NCI-H2081 (cell line): Measurements from ENCODE around the gene PTK6.
"Not testable (repeated sequence)": the region's sequence is repeated elsewhere in the genome, so short reads cannot be mapped to it uniquely, and the experiment has no call there.

ENCODE experiments used
- DNase-seq, 2 experiments: peaks; one replicate each; lab custom pipeline; 2025; lab: John Stamatoyannopoulos, UW

The PTK6 gene

DNA sequence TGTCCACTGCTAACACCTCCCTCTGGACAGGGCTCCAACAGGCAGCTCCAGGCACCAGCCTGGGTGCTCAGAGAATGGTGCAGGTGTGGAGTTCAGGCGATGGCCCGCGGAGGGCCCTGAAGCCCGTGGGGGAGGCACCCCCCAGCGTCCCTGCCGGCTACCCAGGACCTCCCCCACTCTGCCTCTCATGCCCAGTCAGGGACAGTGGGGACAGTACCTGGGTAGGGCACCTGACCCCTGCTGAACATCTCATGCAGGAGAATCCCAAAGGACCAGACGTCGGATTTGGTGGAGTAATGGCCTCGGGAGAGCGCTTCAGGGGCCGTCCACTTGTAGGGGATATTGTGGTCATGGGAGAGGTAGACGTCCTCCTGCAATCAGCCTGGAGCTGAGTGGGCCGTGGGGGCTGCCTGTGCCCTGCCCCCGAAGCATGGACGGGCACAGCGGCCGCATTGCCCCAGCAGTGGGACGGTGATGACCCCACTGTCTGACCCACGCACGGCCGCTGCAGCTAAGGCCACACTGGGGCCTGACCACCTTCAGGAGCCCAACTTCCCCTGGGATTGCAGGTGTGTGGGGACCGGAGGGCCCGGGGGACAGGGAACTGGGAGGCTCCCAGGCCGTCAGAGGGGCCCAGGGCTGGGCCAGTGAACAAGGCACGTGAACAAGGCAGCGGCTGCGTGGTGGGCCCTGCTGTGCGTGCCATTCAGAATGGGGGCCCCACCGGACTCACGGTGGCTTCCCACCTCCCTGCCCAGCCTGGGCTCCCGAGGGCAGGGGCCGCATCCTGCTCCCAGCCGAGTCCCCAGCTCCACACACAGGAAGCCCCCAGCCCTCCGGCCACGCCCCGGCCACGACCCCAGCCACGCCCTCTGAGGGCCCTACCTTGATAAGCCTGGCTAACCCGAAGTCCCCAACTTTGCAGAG, 7.1 kb downstream of the PTK6 start:
- no peak for DNase-seq

DNA sequence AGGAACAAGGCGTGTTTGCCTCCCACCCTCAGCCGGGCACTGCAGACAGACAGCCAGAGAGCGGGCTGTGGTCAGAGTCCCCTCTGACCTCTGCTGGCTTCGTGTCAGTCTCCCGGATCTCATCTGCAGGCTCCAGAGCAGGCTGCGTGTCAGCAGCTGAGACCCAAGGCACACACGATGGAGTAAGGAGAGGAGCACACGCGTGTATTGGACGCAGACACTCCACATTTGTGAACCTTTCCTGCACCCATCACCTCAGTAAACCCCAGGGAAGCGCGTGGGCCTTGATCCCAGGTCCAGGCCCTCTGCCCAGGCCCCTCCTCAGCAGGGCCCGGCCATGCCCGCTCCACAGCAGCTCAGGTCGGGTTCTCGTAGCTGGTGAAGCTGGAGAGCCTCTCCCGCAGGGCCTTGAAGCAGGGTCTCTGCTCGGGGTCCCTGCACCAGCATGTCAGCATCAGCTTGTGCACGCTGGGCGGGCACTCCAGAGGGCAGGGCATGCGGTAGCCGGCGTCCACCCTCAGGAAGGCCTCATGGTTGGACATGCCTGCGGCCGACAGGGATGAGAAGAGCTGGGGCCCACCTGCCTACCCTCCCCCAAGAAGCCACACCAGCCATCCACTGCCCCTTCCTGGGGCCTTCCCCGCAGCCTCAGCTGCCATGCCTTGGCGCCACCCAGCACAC, 7.9 kb downstream of the PTK6 start:
- no peak for DNase-seq

GRCh38 chr20:63527184-63527583, 10.0 kb downstream of the PTK6 start:
- no peak for DNase-seq

GRCh38 chr20:63525971-63526370, 11.2 kb downstream of the PTK6 start:
- no peak for DNase-seq

DNA sequence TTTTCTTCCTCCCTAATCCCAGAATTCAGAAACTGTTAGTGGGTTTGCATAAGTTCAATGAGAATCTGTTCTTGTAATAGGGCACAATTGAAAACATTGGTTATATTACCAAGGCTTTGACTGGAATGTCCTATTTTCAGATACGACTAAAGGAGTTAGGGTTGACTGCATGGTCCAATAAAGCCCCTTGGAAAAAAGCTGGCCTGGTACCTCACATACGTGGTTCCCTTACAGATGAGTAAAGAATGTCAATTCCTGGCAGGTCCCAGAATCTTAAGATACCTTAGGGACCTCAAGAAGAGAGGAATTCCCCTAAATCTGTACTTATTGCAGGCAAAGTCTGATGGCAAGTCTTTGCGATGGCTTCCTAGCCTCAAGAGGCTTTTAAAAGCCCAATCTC, 12.0 kb downstream of the PTK6 start:
- no peak for DNase-seq

GRCh38 chr20:63522981-63523611, 14.1 kb downstream of the PTK6 start:
- no peak for DNase-seq

- DNase-seq, result no peak
Observed at GRCh38 chr20:63522091-63522868, 14.9 kb downstream of the PTK6 start.

DNA sequence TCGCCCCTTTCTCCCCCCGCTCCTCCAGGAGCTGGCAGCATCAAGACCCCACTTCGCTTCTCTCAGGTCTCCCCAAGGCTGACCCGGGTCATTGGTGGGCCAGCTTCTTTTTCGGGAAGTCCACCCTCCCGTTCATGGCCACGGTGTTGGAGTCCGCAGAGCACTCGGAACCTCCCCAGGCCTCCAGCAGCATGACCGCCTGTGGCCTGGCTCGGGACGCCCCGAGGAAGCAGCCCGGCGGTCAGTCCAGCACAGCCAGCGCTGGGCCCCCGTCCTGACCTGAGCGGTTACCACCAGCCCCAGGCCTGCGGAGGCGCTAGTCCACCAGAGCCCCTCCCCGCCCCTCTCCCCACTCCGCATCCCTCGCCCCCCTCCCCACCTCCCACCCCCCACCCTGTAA, 15.6 kb downstream of the PTK6 start:
- DNase-seq, result no peak

GRCh38 chr20:63520934-63521601, 16.1 kb downstream of the PTK6 start:
- DNase-seq, result peak; percentile 46 to 49

DNA sequence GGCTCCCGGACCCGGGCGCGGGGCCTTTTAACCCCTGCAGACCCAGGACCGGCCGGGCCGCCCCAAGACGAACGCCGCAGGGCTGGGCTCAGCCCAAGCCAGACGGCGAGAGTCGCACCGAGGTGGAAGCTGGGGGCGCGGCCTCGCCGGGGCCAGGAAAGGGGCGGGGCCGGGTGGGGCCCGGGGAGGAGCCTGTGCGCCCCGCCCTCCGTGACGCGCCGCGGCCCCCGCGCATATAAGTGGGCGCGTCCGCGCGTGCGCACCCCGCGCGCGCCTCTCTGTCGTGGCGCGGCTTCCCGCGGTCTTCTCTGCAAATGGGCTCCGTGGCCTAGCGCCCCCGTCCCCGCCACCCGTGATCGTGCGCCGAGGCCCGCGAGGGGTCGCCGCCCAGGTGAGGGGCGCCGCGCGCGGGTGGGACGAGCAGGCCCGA, 16.7 kb downstream of the PTK6 start, which contains the start of gene PPDPF:
Gene PPDPF, plus strand, starts transcription at position 262 of the 430 bp plus-strand sequence. CDS start 544 bp downstream, outside the sequence.
- DNase-seq, result peak; percentile 62 to 82

GRCh38 chr20:63519668-63520503, 17.3 kb downstream of the PTK6 start:
- DNase-seq, result peak in 1 of 2 experiments; percentile 27

GRCh38 chr20:63518946-63519667, 18.1 kb downstream of the PTK6 start:
- DNase-seq, result no peak

- no peak for DNase-seq
Observed at GRCh38 chr20:63518351-63518861, 18.8 kb downstream of the PTK6 start.

- no peak for DNase-seq
Observed at GRCh38 chr20:63517376-63518309, 19.5 kb downstream of the PTK6 start.

DNA sequence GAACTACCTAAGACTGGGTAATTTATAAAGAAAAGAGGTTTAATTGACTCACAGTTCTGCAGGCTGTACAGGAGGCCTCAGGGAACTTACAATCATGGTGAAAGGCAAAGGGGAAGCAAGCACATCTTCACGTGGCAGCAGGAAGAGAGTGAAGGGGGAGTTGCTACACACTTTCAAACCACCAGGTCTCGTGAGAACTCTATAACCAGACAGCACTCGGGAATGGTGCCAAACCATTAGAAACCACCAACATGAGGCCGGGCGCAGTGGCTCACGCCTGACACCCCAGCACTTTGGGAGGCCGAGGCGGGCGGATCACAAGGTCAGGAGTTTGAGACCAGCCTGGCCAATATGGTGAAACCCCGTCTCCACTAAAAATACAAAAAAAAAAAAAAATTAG, 22.7 kb downstream of the PTK6 start:
- not testable (repeated sequence) for DNase-seq

- DNase-seq, result no peak
Observed at GRCh38 chr20:63513207-63513606, 24.0 kb downstream of the PTK6 start.

DNA sequence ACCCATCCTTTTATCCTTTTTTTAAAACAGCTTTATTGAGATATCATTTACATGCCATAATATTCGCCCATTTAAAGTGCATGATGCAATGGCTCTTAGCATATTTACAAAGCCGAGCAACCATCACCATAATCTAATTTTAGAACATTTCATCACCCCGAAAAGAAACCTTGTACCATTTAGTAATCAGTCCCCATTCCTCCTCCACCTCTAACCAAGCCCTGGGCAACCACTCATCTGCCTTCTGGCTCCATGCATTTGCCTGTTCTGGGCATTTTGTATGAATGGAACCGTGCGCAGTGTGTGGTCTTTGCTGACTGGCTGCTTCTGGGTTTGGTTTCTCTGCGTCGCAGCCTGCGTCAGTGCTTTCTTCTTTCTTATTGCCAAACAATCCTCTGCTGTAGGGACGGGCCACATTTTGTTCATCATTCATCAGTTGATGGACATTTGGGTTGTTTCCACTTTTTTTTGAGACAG, 28.1 kb downstream of the PTK6 start:
- DNase-seq, result no peak
